HL-60 (cell line): ENCODE data around the gene NKX6-2.

ENCODE experiments used
- DNase-seq, 2 experiments: peaks; one replicate each; pipeline ENCODE4 v3.0.0-alpha.2; 2010 to 2020; ENCODE audit warnings: low read depth in 1 of 2, low spot score in 1 of 2
- H3K27ac ChIP-seq: fragments of 250-450 bp; sonication (Bioruptor Pico); replicated peaks from 2 replicates; pipeline ENCODE4 v1.5.1; 2020; ENCODE audit warnings: mild to moderate bottlenecking, moderate library complexity
- H3K27me3 ChIP-seq: fragments of 250-450 bp; sonication (Bioruptor Pico); 2 replicates; pipeline ENCODE4 v1.5.1; 2021; ENCODE audit warnings: mild to moderate bottlenecking, moderate library complexity; ENCODE audit not compliant: insufficient read depth, poor library complexity, severe bottlenecking
- H3K4me3 ChIP-seq: replicated peaks from 2 replicates; pipeline ENCODE4 v1.5.1; 2011; ENCODE audit warnings: mild to moderate bottlenecking, control low read depth, low read length; ENCODE audit not compliant: insufficient read depth
- GABPA ChIP-seq: IDR thresholded peaks from 2 replicates; pipeline ENCODE4 v1.6.1; 2012; ENCODE audit warnings: low read depth
- POLR2AphosphoS5 ChIP-seq: IDR thresholded peaks from 2 replicates; pipeline ENCODE4 v1.6.1; 2012; ENCODE audit warnings: low read depth
- SPI1 ChIP-seq: IDR thresholded peaks from 2 replicates; pipeline ENCODE4 v1.6.1; 2012; ENCODE audit warnings: low read depth, mild to moderate bottlenecking, borderline replicate concordance
- TF ChIP-seq, protein P1 (sequence below): IDR thresholded peaks from 2 replicates; pipeline ENCODE4 v1.6.1; 2012; ENCODE audit warnings: low read depth; ENCODE audit not compliant: insufficient replicate concordance
- TF ChIP-seq, protein P2 (sequence below): IDR thresholded peaks from one replicate; pipeline ENCODE4 v1.5.1; 2011; ENCODE audit warnings: low read length, control low read depth, inconsistent platforms; ENCODE audit not compliant: insufficient read depth

Gene NKX6-2

DNA sequence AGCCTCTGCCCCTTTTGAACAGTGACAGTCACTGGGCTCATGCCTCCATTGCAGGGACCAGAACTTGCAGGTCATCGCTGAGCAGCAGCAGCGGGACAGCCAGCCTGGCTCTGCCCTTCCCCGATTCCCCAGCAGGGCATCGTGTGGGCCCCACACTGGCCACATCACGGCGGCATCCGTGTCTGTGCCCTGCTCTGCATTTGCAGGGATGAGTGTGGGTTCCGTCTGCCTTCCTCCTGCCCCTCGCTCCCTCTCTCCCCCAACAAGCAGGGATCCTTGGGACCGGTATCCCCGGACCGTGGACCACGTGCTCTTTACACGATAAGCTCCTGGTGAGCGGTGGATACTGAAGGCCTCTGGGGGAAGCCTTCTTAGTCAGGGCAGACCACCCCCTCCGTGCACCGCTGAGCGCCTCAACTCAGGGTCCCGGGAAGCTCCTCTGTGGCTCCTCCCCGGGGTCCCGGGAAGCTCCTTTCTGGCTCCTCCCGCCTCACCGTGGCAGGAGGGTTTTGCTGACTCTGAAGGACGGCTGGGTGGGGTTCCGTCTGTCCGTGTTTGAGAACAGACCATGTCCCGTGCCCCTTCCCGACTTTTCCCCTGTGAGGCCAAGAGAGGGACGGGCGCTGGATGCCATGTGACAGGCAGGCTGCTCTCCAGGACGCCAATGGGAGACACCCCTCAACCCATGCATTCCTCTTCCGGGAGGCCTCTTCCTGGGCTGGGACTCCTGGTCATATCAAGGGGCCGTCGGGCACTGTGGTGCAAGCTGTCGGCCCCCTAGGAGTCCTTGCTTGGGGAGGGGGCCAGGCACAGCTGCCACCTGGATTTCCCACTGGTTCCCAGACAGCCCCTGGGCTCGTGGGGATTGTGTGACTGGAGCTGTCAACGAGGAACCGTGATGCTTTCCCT, 23.5 kb upstream of the NKX6-2 start:
- H3K27ac ChIP-seq = no peak overlapping the region
- TF ChIP-seq SPI1 (no peak), POLR2AphosphoS5 (no peak), GABPA (no peak)
- TF ChIP-seq, protein P1, sequence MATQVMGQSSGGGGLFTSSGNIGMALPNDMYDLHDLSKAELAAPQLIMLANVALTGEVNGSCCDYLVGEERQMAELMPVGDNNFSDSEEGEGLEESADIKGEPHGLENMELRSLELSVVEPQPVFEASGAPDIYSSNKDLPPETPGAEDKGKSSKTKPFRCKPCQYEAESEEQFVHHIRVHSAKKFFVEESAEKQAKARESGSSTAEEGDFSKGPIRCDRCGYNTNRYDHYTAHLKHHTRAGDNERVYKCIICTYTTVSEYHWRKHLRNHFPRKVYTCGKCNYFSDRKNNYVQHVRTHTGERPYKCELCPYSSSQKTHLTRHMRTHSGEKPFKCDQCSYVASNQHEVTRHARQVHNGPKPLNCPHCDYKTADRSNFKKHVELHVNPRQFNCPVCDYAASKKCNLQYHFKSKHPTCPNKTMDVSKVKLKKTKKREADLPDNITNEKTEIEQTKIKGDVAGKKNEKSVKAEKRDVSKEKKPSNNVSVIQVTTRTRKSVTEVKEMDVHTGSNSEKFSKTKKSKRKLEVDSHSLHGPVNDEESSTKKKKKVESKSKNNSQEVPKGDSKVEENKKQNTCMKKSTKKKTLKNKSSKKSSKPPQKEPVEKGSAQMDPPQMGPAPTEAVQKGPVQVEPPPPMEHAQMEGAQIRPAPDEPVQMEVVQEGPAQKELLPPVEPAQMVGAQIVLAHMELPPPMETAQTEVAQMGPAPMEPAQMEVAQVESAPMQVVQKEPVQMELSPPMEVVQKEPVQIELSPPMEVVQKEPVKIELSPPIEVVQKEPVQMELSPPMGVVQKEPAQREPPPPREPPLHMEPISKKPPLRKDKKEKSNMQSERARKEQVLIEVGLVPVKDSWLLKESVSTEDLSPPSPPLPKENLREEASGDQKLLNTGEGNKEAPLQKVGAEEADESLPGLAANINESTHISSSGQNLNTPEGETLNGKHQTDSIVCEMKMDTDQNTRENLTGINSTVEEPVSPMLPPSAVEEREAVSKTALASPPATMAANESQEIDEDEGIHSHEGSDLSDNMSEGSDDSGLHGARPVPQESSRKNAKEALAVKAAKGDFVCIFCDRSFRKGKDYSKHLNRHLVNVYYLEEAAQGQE = no peak
- TF ChIP-seq, protein P2, sequence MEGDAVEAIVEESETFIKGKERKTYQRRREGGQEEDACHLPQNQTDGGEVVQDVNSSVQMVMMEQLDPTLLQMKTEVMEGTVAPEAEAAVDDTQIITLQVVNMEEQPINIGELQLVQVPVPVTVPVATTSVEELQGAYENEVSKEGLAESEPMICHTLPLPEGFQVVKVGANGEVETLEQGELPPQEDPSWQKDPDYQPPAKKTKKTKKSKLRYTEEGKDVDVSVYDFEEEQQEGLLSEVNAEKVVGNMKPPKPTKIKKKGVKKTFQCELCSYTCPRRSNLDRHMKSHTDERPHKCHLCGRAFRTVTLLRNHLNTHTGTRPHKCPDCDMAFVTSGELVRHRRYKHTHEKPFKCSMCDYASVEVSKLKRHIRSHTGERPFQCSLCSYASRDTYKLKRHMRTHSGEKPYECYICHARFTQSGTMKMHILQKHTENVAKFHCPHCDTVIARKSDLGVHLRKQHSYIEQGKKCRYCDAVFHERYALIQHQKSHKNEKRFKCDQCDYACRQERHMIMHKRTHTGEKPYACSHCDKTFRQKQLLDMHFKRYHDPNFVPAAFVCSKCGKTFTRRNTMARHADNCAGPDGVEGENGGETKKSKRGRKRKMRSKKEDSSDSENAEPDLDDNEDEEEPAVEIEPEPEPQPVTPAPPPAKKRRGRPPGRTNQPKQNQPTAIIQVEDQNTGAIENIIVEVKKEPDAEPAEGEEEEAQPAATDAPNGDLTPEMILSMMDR = no peak
- peaks cover 7% of the 10 kb centered on the region for H3K27me3 ChIP-seq
- DNase-seq = no peak
- no peak overlapping the region for H3K4me3 ChIP-seq

DNA sequence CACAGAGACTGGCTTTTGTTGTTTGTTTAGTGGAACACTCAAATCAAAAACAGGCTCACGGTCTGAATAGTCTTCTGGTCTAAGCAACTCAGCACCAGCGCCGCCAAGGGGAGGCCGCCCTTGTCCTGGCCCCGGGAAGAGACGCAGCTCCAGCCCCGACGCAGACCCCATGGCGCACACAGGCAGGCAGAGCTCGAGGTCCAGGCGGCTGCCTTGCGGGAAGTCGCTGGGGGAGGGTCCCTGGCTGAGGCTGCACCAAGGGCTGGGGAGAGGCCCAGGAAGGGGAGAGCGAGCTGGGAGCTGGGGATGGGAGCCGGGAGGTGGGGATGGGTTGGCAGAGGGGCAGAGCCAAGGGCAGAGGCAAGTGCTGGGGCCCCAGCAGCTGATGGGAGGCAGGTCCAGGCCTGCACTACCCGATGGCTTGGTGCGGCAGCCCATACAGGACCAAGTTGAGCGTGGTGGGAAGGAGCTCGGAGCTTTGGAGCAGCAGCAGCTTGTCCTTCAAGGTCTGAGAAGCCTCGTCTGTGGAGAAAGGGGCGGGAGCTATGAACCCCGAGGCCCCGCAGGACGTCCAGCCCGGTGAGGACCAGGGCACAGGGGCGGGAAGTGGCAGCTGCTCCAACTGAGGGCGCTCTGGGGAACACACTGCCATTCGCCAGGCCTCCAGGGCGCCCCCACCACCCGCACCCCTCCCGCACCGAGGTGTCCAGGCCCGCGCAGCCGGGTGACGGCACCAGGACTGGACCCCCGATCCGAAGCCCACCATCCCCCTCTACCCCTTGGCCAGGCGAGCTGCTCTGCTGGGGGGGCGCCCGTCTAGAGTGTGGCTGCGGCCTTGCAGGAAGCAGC, 22.7 kb upstream of the NKX6-2 start:
- no peak for DNase-seq
- no peak overlapping the region for H3K4me3 ChIP-seq
- H3K27ac ChIP-seq = no peak overlapping the region
- no peak for TF ChIP-seq GABPA
- TF ChIP-seq, protein P1 = no peak
- TF ChIP-seq, protein P2 = no peak
- TF ChIP-seq POLR2AphosphoS5 = no peak
- no peak for TF ChIP-seq SPI1
- peaks cover 7% of the 10 kb centered on the region for H3K27me3 ChIP-seq

DNA sequence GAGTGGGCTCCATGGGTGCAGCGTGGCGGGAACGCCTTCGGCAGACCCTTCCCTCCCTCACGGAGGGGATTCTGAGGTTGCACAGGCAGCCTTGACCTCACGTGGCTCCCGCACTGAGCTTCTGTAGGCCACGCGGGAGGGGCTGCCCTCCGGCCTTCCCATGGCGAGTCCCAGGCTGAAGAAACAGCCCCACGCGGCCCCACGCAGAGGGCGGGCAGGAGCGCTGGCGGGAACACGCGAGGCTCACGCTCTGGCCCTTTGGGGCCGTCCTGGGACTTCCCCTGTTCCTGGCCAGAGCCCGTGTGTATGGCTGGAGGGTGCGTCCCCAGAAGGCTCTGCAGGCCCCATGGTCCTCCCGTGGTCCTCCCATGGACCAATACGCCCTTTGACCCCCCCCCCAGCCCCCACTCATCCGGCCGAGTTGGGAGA, 21.7 kb upstream of the NKX6-2 start:
- TF ChIP-seq POLR2AphosphoS5 (no peak), SPI1 (no peak), GABPA (no peak)
- TF ChIP-seq, protein P2 = no peak
- TF ChIP-seq, protein P1 = no peak
- H3K4me3 ChIP-seq = no peak overlapping the region
- H3K27me3 ChIP-seq = peaks cover 7% of the 10 kb centered on the region
- H3K27ac ChIP-seq = no peak overlapping the region
- no peak for DNase-seq
